Measurements from ENCODE around the gene MAP4K3.

The MAP4K3 gene

GRCh38 chr2:39436592-39437521 is at the start of gene MAP4K3:
Gene MAP4K3 (minus strand): TSS chr2:39437285. CDS start chr2:39436987, 298 bp downstream.
- FAIRE-seq: no peak

GRCh38 chr2:39486071-39486470 is 49.0 kb upstream of the MAP4K3 start:
- FAIRE-seq: no peak

- no peak for FAIRE-seq
These were observed 47.8 kb upstream of the MAP4K3 start for GRCh38 chr2:39484620-39485495.

GRCh38 chr2:39484206-39484605 is 47.1 kb upstream of the MAP4K3 start:
- FAIRE-seq: no peak

- FAIRE-seq: no peak
These were observed 46.4 kb upstream of the MAP4K3 start for GRCh38 chr2:39483534-39483933.

- FAIRE-seq: no peak
These were observed 44.5 kb upstream of the MAP4K3 start for GRCh38 chr2:39481611-39482010.

GRCh38 chr2:39479696-39480095 is 42.6 kb upstream of the MAP4K3 start:
- no peak for FAIRE-seq

GRCh38 chr2:39479053-39479670 is 42.1 kb upstream of the MAP4K3 start:
- no peak for FAIRE-seq

GRCh38 chr2:39476524-39476923 is 39.4 kb upstream of the MAP4K3 start:
- FAIRE-seq: no peak

- FAIRE-seq: no peak
These were observed 37.9 kb upstream of the MAP4K3 start for GRCh38 chr2:39475006-39475405.

- no peak for FAIRE-seq
These were observed 33.5 kb upstream of the MAP4K3 start for GRCh38 chr2:39470580-39470979.

GRCh38 chr2:39469807-39470206 is 32.7 kb upstream of the MAP4K3 start:
- FAIRE-seq: no peak

- FAIRE-seq: peak; percentile 89
These were observed 31.7 kb upstream of the MAP4K3 start for GRCh38 chr2:39468579-39469451.

- FAIRE-seq: no peak
These were observed 29.2 kb upstream of the MAP4K3 start for GRCh38 chr2:39466311-39466710.

- no peak for FAIRE-seq
These were observed 27.8 kb upstream of the MAP4K3 start for GRCh38 chr2:39464864-39465263.

- FAIRE-seq: no peak
These were observed 18.7 kb upstream of the MAP4K3 start for GRCh38 chr2:39455826-39456225.

GRCh38 chr2:39452396-39452795 is 15.3 kb upstream of the MAP4K3 start:
- no peak for FAIRE-seq

GRCh38 chr2:39451954-39452353 is 14.9 kb upstream of the MAP4K3 start:
- no peak for FAIRE-seq

- FAIRE-seq: no peak
These were observed 11.1 kb upstream of the MAP4K3 start for GRCh38 chr2:39448169-39448502.

- FAIRE-seq: no peak
These were observed 10.4 kb upstream of the MAP4K3 start for GRCh38 chr2:39447266-39448168.

GRCh38 chr2:39445934-39446333 is 8.8 kb upstream of the MAP4K3 start:
- no peak for FAIRE-seq
